PC-3 (cell line): ENCODE measurements around the gene ELK3. TPM values are rescaled to one million over a fixed set of nuclear protein-coding genes. Genes with fewer than 3 reads are reported as not detected.

Experiments used
- ATAC-seq: fragments of 200-7000 bp; cut with Tn5 transposase; 2 replicates; pipeline ENCODE4 v1.9.1; 2020; ENCODE audit warnings: mild to moderate bottlenecking, moderate library complexity
- BruUV-seq: library from RNA; stranded (reverse); fragments of 400-500 nt; replicated peaks from 2 replicates; lab custom pipeline; 2021; lab: Mats Ljungman, UMichigan
- CTCF ChIA-PET: fragments of 300-600 bp; sonication (Branson Sonifier 250); formaldehyde crosslinking; loops from one replicate; lab custom pipeline; 2022; ENCODE audit warnings: antibody characterized with exemption; lab: Charles Lee
- POLR2A ChIA-PET: fragments of 300-600 bp; sonication (Branson Sonifier 250); formaldehyde crosslinking; loops from one replicate; lab custom pipeline; 2022; ENCODE audit warnings: antibody characterized with exemption; ENCODE audit not compliant: unreplicated experiment; lab: Charles Lee
- DNase-seq: peaks from one replicate; pipeline ENCODE4 v3.0.0-alpha.2; 2015
- H2AFZ ChIP-seq: fragments of 300-600 bp; sonication (generic); 2 replicates; pipeline ENCODE4 v1.6.0; 2016; ENCODE audit warnings: antibody characterized with exemption, low read length
- H3F3A ChIP-seq: fragments of 300-600 bp; sonication (generic); one replicate; pipeline ENCODE4 v1.6.0; 2017; ENCODE audit warnings: antibody characterized with exemption, low read length, control low read depth, mild to moderate bottlenecking; ENCODE audit not compliant: unreplicated experiment
- H3K27ac ChIP-seq: fragments of 300-600 bp; sonication (generic); 2 replicates; pipeline ENCODE4 v1.5.1; 2016; ENCODE audit warnings: mild to moderate bottlenecking, low read length
- H3K27me3 ChIP-seq: fragments of 300-600 bp; sonication (generic); 2 replicates; pipeline ENCODE4 v1.6.1; 2016; ENCODE audit warnings: low read length, mixed read lengths
- H3K36me3 ChIP-seq: fragments of 300-600 bp; sonication (generic); 2 replicates; pipeline ENCODE4 v1.6.1; 2016; ENCODE audit warnings: low read depth, mixed run types, low read length, mixed read lengths
- H3K4me1 ChIP-seq: fragments of 300-600 bp; sonication (generic); 2 replicates; pipeline ENCODE4 v1.5.1; 2016; ENCODE audit warnings: low read length; ENCODE audit not compliant: insufficient read depth
- H3K4me2 ChIP-seq: fragments of 300-600 bp; sonication (generic); 2 replicates; pipeline ENCODE4 v1.6.0; 2016; ENCODE audit warnings: low read length
- H3K4me3 ChIP-seq: fragments of 300-600 bp; sonication (generic); 2 replicates; pipeline ENCODE4 v1.5.1; 2016; ENCODE audit warnings: mild to moderate bottlenecking, low read length, mixed read lengths
- H3K79me2 ChIP-seq: fragments of 300-600 bp; sonication (generic); 2 replicates; pipeline ENCODE4 v1.6.1; 2017; ENCODE audit warnings: low read length, mixed read lengths
- H3K9ac ChIP-seq: fragments of 300-600 bp; sonication (generic); 2 replicates; pipeline ENCODE4 v1.6.0; 2016; ENCODE audit warnings: mild to moderate bottlenecking, low read length
- H3K9me2 ChIP-seq: fragments of 300-600 bp; sonication (generic); replicated peaks from 2 replicates; pipeline ENCODE4 v1.6.1; 2016; ENCODE audit warnings: mixed run types, low read length, mixed read lengths
- H3K9me3 ChIP-seq: fragments of 300-600 bp; sonication (generic); 2 replicates; pipeline ENCODE4 v1.6.1; 2016; ENCODE audit warnings: low read length, mixed read lengths
- H4K20me1 ChIP-seq: fragments of 300-600 bp; sonication (generic); 2 replicates; pipeline ENCODE4 v1.6.1; 2016; ENCODE audit warnings: low read length, mixed read lengths
- CTCF ChIP-seq: fragments of 300-600 bp; sonication (generic); conservative IDR thresholded peaks from 2 replicates; pipeline ENCODE4 v1.5.1; 2017; ENCODE audit warnings: antibody characterized with exemption, low read depth, mild to moderate bottlenecking, low read length
- EZH2 ChIP-seq: fragments of 300-600 bp; sonication (generic); IDR thresholded peaks from one replicate; pipeline ENCODE4 v1.6.1; 2017; ENCODE audit warnings: antibody characterized with exemption, mild to moderate bottlenecking, low read length; ENCODE audit not compliant: unreplicated experiment
- EZH2phosphoT487 ChIP-seq: fragments of 300-600 bp; sonication (generic); IDR thresholded peaks from 2 replicates; pipeline ENCODE4 v1.6.1; 2018; ENCODE audit warnings: mild to moderate bottlenecking, antibody characterized with exemption, low read length, borderline replicate concordance
- intact Hi-C: fragments of 100-400 bp; cut with micrococcal nuclease; formaldehyde crosslinking; loops from 2 replicates; pipeline ENCODE4 v1.9.0; 2023
- total RNA-seq: library from RNA; depleted of rRNA; stranded (reverse); fragments of >200 nt; gene quantifications from 2 replicates; pipeline ENCODE4 v1.2.3, GENCODE V29; 2014

ELK3 gene
- total RNA-seq, 1 experiment from 2014 or later = 16.2 TPM

- ATAC-seq (no peak), DNase-seq (no peak)
- Histone ChIP-seq H3K79me2 (peaks cover 27% of the 10 kb centered on the region), H3K27me3 (no peaks in the 10 kb centered on the region), H3K9me2 (no peaks in the 10 kb centered on the region), H3K36me3 (no peaks in the 10 kb centered on the region; the same call in 1 of the 2 replicates), H4K20me1 (no peaks in the 10 kb centered on the region), H3K9ac (no peak overlapping the region), H3K4me3 (no peak overlapping the region), H3F3A (no peaks in the 10 kb centered on the region), H3K9me3 (no peaks in the 10 kb centered on the region), H3K27ac (no peak overlapping the region), H3K4me1 (peaks cover 21% of the 10 kb centered on the region), H3K4me2 (no peak overlapping the region), H2AFZ (no peak overlapping the region)
- intact Hi-C loops = no loop called here
- BruUV-seq = no TSS peak
- ChIA-PET CTCF (interaction anchor here (0.6 kb wide), 1 partner anchor 11 kb away, joined by 7 read pairs; no protein-coding TSS in a partner anchor), POLR2A (no interaction called here)
- TF ChIP-seq EZH2 (no peak), CTCF (no peak), EZH2phosphoT487 (no peak)
Observed at GRCh38 chr12:96234591-96235483, 40.7 kb downstream of the ELK3 start.

GRCh38 chr12:96235484-96235826 lies 41.3 kb downstream of the ELK3 start:
- H3K9me2 ChIP-seq = no peaks in the 10 kb centered on the region
- POLR2A ChIA-PET = no interaction called here
- H3K27ac ChIP-seq = no peak overlapping the region
- no peaks in the 10 kb centered on the region for H3K27me3 ChIP-seq
- TF ChIP-seq CTCF (no peak), EZH2phosphoT487 (no peak), EZH2 (no peak)
- H3F3A ChIP-seq = no peaks in the 10 kb centered on the region
- H3K9ac ChIP-seq = no peak overlapping the region
- no TSS peak for BruUV-seq
- intact Hi-C loops = no loop called here
- H3K9me3 ChIP-seq = no peaks in the 10 kb centered on the region
- H3K36me3 ChIP-seq = no peaks in the 10 kb centered on the region; the same call in 1 of the 2 replicates
- peaks cover 21% of the 10 kb centered on the region for H3K4me1 ChIP-seq
- ATAC-seq = no peak
- H4K20me1 ChIP-seq = no peaks in the 10 kb centered on the region
- CTCF ChIA-PET = interaction anchor here (0.6 kb wide), 1 partner anchor 12 kb away, joined by 7 read pairs; no protein-coding TSS in a partner anchor
- peaks cover 33% of the 10 kb centered on the region for H3K79me2 ChIP-seq
- no peak for DNase-seq
- no peak overlapping the region for H3K4me2 ChIP-seq
- H3K4me3 ChIP-seq = no peak overlapping the region
- no peak overlapping the region for H2AFZ ChIP-seq
